H9 (cell line): ENCODE results near the gene SDC4. TPM values are rescaled to one million over a fixed set of nuclear protein-coding genes. Genes with fewer than 3 reads are reported as not detected.
A peak's percentile ranks its signal among the peaks of the same experiment; 100 is the strongest.

ENCODE experiments used
- DNase-seq: peaks from one replicate; pipeline ENCODE4 v3.0.0-alpha.2; 2017
- H2AFZ ChIP-seq: one replicate; pipeline ENCODE4 v1.6.1; 2013; ENCODE audit warnings: mild to moderate bottlenecking, low read length, control low read depth, moderate library complexity
- H2AK5ac ChIP-seq: 2 replicates; pipeline ENCODE4 v1.6.1; 2013; ENCODE audit warnings: low read length, control low read depth, mixed read lengths; ENCODE audit not compliant: insufficient read length
- H2BK120ac ChIP-seq: one replicate; pipeline ENCODE4 v1.6.1; 2013; ENCODE audit warnings: low read depth, mild to moderate bottlenecking, low read length, control low read depth, inconsistent platforms; ENCODE audit not compliant: poor library complexity, severe bottlenecking
- H2BK12ac ChIP-seq: 2 replicates; pipeline ENCODE4 v1.6.1; 2013; ENCODE audit warnings: low read length, control low read depth, mixed read lengths, low read depth; ENCODE audit not compliant: insufficient read length
- H2BK15ac ChIP-seq: 2 replicates; pipeline ENCODE4 v1.6.1; 2013; ENCODE audit warnings: low read depth, low read length, control low read depth
- H2BK20ac ChIP-seq: one replicate; pipeline ENCODE4 v1.6.1; 2013; ENCODE audit warnings: low read depth, mild to moderate bottlenecking, low read length, control low read depth, inconsistent platforms; ENCODE audit not compliant: poor library complexity, severe bottlenecking
- H2BK5ac ChIP-seq: 2 replicates; pipeline ENCODE4 v1.6.1; 2013; ENCODE audit warnings: low read length, control low read depth, mixed read lengths; ENCODE audit not compliant: insufficient read length
- H3K14ac ChIP-seq: 2 replicates; pipeline ENCODE4 v1.6.1; 2013; ENCODE audit warnings: low read length, control low read depth; ENCODE audit not compliant: insufficient read depth
- H3K18ac ChIP-seq: 2 replicates; pipeline ENCODE4 v1.6.1; 2013; ENCODE audit warnings: low read depth, mild to moderate bottlenecking, mixed read lengths, low read length, control low read depth; ENCODE audit not compliant: insufficient read length
- H3K23ac ChIP-seq: 2 replicates; pipeline ENCODE4 v1.6.1; 2013; ENCODE audit warnings: low read length, control low read depth, mixed read lengths, low read depth; ENCODE audit not compliant: insufficient read length
- H3K23me2 ChIP-seq: 2 replicates; pipeline ENCODE4 v1.6.1; 2013; ENCODE audit warnings: low read depth, mild to moderate bottlenecking, mixed read lengths, low read length, control low read depth; ENCODE audit not compliant: insufficient read length, poor library complexity, severe bottlenecking
- H3K27ac ChIP-seq: 2 replicates; pipeline ENCODE4 v1.5.1; 2013; ENCODE audit warnings: low read length, control low read depth, mixed read lengths, low read depth; ENCODE audit not compliant: insufficient read length
- H3K27me3 ChIP-seq: 2 replicates; pipeline ENCODE4 v1.6.1; 2013; ENCODE audit warnings: low read length, control low read depth, inconsistent platforms; ENCODE audit not compliant: insufficient read depth
- H3K4ac ChIP-seq: 2 replicates; pipeline ENCODE4 v1.6.1; 2013; ENCODE audit warnings: low read depth, mild to moderate bottlenecking, control low read depth, inconsistent platforms, low read length, moderate library complexity
- H3K4me1 ChIP-seq: 2 replicates; pipeline ENCODE4 v1.6.1; 2013; ENCODE audit warnings: low read length, control low read depth, inconsistent platforms; ENCODE audit not compliant: insufficient read depth
- H3K4me2 ChIP-seq: 2 replicates; pipeline ENCODE4 v1.6.1; 2013; ENCODE audit warnings: low read length, control low read depth, mixed read lengths; ENCODE audit not compliant: insufficient read length, insufficient read depth
- H3K56ac ChIP-seq: 2 replicates; pipeline ENCODE4 v1.6.1; 2013; ENCODE audit warnings: low read depth, mild to moderate bottlenecking, mixed read lengths, low read length, control low read depth; ENCODE audit not compliant: insufficient read length
- H3K79me1 ChIP-seq: 2 replicates; pipeline ENCODE4 v1.6.1; 2013; ENCODE audit warnings: low read depth, mild to moderate bottlenecking, moderate library complexity, low read length, control low read depth, inconsistent platforms; ENCODE audit not compliant: insufficient read depth, poor library complexity, severe bottlenecking
- H3K79me2 ChIP-seq: 2 replicates; pipeline ENCODE4 v1.6.1; 2013; ENCODE audit warnings: low read length, control low read depth, inconsistent platforms; ENCODE audit not compliant: insufficient read depth
- H3K9ac ChIP-seq: 2 replicates; pipeline ENCODE4 v1.6.1; 2013; ENCODE audit warnings: low read length, control low read depth, mixed read lengths; ENCODE audit not compliant: insufficient read length; ENCODE audit errors: extremely low read depth
- H3K9me3 ChIP-seq: one replicate; pipeline ENCODE4 v1.6.1; 2013; ENCODE audit warnings: low read depth, low read length, inconsistent platforms; ENCODE audit not compliant: control insufficient read depth
- H3T11ph ChIP-seq: one replicate; pipeline ENCODE4 v1.6.1; 2013; ENCODE audit warnings: mild to moderate bottlenecking, low read length, control low read depth, inconsistent platforms
- H4K20me1 ChIP-seq: one replicate; pipeline ENCODE4 v1.6.1; 2013; ENCODE audit not compliant: control insufficient read depth, insufficient read length, insufficient read depth
- H4K5ac ChIP-seq: 2 replicates; pipeline ENCODE4 v1.6.1; 2013; ENCODE audit warnings: low read depth, mild to moderate bottlenecking, mixed read lengths, low read length, control low read depth; ENCODE audit not compliant: insufficient read length
- H4K8ac ChIP-seq: replicated peaks from 2 replicates; pipeline ENCODE4 v1.6.1; 2013; ENCODE audit warnings: low read length, control low read depth, mixed read lengths, low read depth; ENCODE audit not compliant: insufficient read length
- H4K91ac ChIP-seq: 2 replicates; pipeline ENCODE4 v1.6.1; 2013; ENCODE audit warnings: low read depth, mild to moderate bottlenecking, moderate library complexity, mixed read lengths, low read length, control low read depth; ENCODE audit not compliant: insufficient read length
- H3K27ac Mint-ChIP-seq, 3 experiments: 2 replicates in 2 of 3; 3 replicates in 1 of 3; pipeline ENCODE4 v1.8.0; 2020 to 2021; ENCODE audit warnings: mixed read lengths in 3 of 3, mild to moderate bottlenecking in 1 of 3, moderate library complexity in 1 of 3
- H3K27me3 Mint-ChIP-seq: 2 replicates; pipeline ENCODE4 v1.8.0; 2021; ENCODE audit warnings: low read depth, mild to moderate bottlenecking, moderate library complexity, mixed read lengths
- H3K36me3 Mint-ChIP-seq, 3 experiments: 2 replicates in 2 of 3; 3 replicates in 1 of 3; pipeline ENCODE4 v1.8.0; 2020 to 2021; ENCODE audit warnings: low read depth in 3 of 3, mixed read lengths in 3 of 3; ENCODE audit not compliant: insufficient read depth in 1 of 3
- H3K4me1 Mint-ChIP-seq, 2 experiments: 2 replicates each; pipeline ENCODE4 v1.8.0; 2020; ENCODE audit warnings: mixed read lengths in 2 of 2
- H3K4me3 Mint-ChIP-seq, 2 experiments: 2 replicates in 1 of 2; 3 replicates in 1 of 2; pipeline ENCODE4 v1.8.0; 2020 to 2021; ENCODE audit warnings: mild to moderate bottlenecking in 2 of 2, mixed read lengths in 2 of 2, moderate library complexity in 1 of 2
- H3K9me3 Mint-ChIP-seq, 2 experiments: 2 replicates in 1 of 2; 3 replicates in 1 of 2; pipeline ENCODE4 v1.8.0; 2020; ENCODE audit warnings: mild to moderate bottlenecking in 2 of 2, mixed read lengths in 2 of 2, moderate library complexity in 1 of 2
- CTCF ChIP-seq: fragments of 200-600 bp; sonication (generic); conservative IDR thresholded peaks from 3 replicates; pipeline ENCODE4 v1.8.0; 2021; ENCODE audit warnings: antibody characterized with exemption, mild to moderate bottlenecking
- WGBS: extraction: QIAGEN DNeasy Blood & Tissue Kit; methylation state at CpG from one replicate; pipeline ENCODE4 v1.1.7; 2013; ENCODE audit warnings: missing lambda C conversion rate, low lambda C conversion rate, mixed read lengths; ENCODE audit not compliant: insufficient read length; ENCODE audit errors: extremely low coverage; 5-methylcytosine and 5-hydroxymethylcytosine counted together
- total RNA-seq: library from RNA; stranded (reverse); gene quantifications from 2 replicates; pipeline ENCODE4 v1.2.1, GENCODE V29; 2021

Gene SDC4
- total RNA-seq, 1 experiment from 2014 or later: 50.7 TPM

GRCh38 chr20:45342855-45343531, 5.2 kb downstream of the SDC4 start:
- Histone ChIP-seq H4K20me1 (peaks cover 2% of the 10 kb centered on the region), H2BK15ac (no peak overlapping the region), H3K18ac (no peak overlapping the region), H3K23ac (no peak overlapping the region), H3T11ph (no peak overlapping the region), H3K9ac (peak overlapping the region; percentile 6), H2AFZ (no peak overlapping the region), H2AK5ac (no peak overlapping the region), H3K14ac (peak overlapping the region; percentile 32), H3K79me2 (peaks cover 5% of the 10 kb centered on the region; the same call in 1 of the 2 replicates), H2BK12ac (no peak overlapping the region), H4K91ac (no peak overlapping the region), H3K23me2 (peaks cover 11% of the 10 kb centered on the region), H2BK20ac (no peak overlapping the region), H3K27ac (no peak overlapping the region), H2BK120ac (no peak overlapping the region), H3K4me2 (peak overlapping the region; percentile 53), H4K8ac (no peak overlapping the region), H3K56ac (no peak overlapping the region), H3K4ac (no peak overlapping the region), H4K5ac (no peak overlapping the region), H3K27me3 (no peaks in the 10 kb centered on the region), H3K79me1 (no peaks in the 10 kb centered on the region), H3K4me1 (peaks cover 42% of the 10 kb centered on the region), H3K9me3 (no peaks in the 10 kb centered on the region), H2BK5ac (no peak overlapping the region)
- no peak for DNase-seq
- H3K36me3 Mint-ChIP-seq: peaks cover 3 to 12% (median 5%) of the 10 kb centered on the region in 3 experiments; a peak in 4 of 7 replicates
- WGBS: no CpG with 5 or more reads among the region's 6 CpGs
- H3K27me3 Mint-ChIP-seq: peaks cover 4% of the 10 kb centered on the region; the same call in 1 of the 2 replicates
- no peak for TF ChIP-seq CTCF
- H3K4me3 Mint-ChIP-seq: peak overlapping the region; percentile 65 to 76
- H3K4me1 Mint-ChIP-seq: peaks cover 94 to 96% of the 10 kb centered on the region in 2 experiments
- peak overlapping the region; percentile 96 to 99 (median 98) for H3K27ac Mint-ChIP-seq
- no peaks in the 10 kb centered on the region for H3K9me3 Mint-ChIP-seq
